ENCODE measurements around the gene TTC17.
"Not testable (repeated sequence)": the region's sequence is repeated elsewhere in the genome, so short reads cannot be mapped to it uniquely, and the experiment has no call there.

TTC17 gene

GRCh38 chr11:43358801-43359421 is at the start of gene TTC17:
Gene TTC17 (plus strand): TSS chr11:43358920. CDS start chr11:43358955, 35 bp downstream.
- peak; percentile 77 to 94 for DNase-seq

GRCh38 chr11:43311791-43312607 is 46.7 kb upstream of the TTC17 start, which contains the start of gene API5:
Gene API5 (plus strand): TSS chr11:43311996. CDS start chr11:43312128, 132 bp downstream.
- DNase-seq: peak; percentile 88 to 97

GRCh38 chr11:43315966-43316365 is 42.8 kb upstream of the TTC17 start:
- DNase-seq: no peak

GRCh38 chr11:43316451-43316850 is 42.3 kb upstream of the TTC17 start:
- no peak for DNase-seq

GRCh38 chr11:43327987-43328386 is 30.7 kb upstream of the TTC17 start:
- no peak for DNase-seq

- DNase-seq: no peak
These were observed 30.2 kb upstream of the TTC17 start for GRCh38 chr11:43328482-43328881.

GRCh38 chr11:43341159-43341558 is 17.6 kb upstream of the TTC17 start:
- DNase-seq: no peak

- not testable (repeated sequence) for DNase-seq
These were observed 7.3 kb upstream of the TTC17 start for GRCh38 chr11:43351426-43351825.

- no peak for DNase-seq
These were observed 4.4 kb upstream of the TTC17 start for GRCh38 chr11:43354311-43354710.

GRCh38 chr11:43356336-43356735 is 2.4 kb upstream of the TTC17 start:
- DNase-seq: no peak

GRCh38 chr11:43358279-43358800 is 380 bp upstream of the TTC17 start:
- no peak for DNase-seq

GRCh38 chr11:43359422-43359818 is 700 bp downstream of the TTC17 start:
- DNase-seq: peak in 1 of 2 experiments; percentile 17

GRCh38 chr11:43360361-43361032 is 1.8 kb downstream of the TTC17 start:
- no peak for DNase-seq

GRCh38 chr11:43366677-43367076 is 8.0 kb downstream of the TTC17 start:
- DNase-seq: no peak

GRCh38 chr11:43367382-43368178 is 8.9 kb downstream of the TTC17 start:
- DNase-seq: no peak

- DNase-seq: no peak
These were observed 17.3 kb downstream of the TTC17 start for GRCh38 chr11:43376065-43376464.

GRCh38 chr11:43376594-43376993 is 17.9 kb downstream of the TTC17 start:
- no peak for DNase-seq

GRCh38 chr11:43377389-43377788 is 18.7 kb downstream of the TTC17 start:
- no peak for DNase-seq

- DNase-seq: no peak
These were observed 20.2 kb downstream of the TTC17 start for GRCh38 chr11:43378897-43379296.

GRCh38 chr11:43381802-43382201 is 23.1 kb downstream of the TTC17 start:
- no peak for DNase-seq

GRCh38 chr11:43382614-43383013 is 23.9 kb downstream of the TTC17 start:
- no peak for DNase-seq

- DNase-seq: no peak
These were observed 25.7 kb downstream of the TTC17 start for GRCh38 chr11:43384393-43384792.

GRCh38 chr11:43392713-43393112 is 34.0 kb downstream of the TTC17 start:
- DNase-seq: no peak
